Measurements from ENCODE around the gene STAT4. TPM values are rescaled to one million over a fixed set of nuclear protein-coding genes. Genes with fewer than 3 reads are reported as not detected.

STAT4 gene
- total RNA-seq, 1 experiment from 2014 or later, result 0.71 TPM

DNA sequence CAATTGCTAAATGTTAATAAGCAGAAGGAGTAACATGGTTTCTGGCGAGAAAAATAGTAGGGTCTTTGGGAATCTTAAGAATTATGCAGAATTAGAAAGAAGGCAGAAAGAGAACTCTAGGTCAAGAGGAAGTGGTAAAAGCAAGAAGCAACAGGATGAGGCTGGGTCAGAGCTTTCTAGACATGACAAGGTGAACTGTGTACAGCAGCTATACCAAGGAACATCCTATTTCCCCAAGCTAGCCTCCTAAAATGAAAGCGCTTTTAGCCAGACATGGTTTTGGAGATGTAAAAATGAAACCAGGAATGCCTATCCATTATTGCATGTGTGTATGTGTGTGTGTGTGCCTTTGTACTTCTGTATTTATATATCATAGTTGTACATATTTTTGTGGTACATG, 94.6 kb downstream of the STAT4 start:
- TF ChIP-seq EZH2 (IDR thresholded peaks at IDR 0.05; ENCODE audit: borderline replicate concordance, low read depth, low read length, poor library complexity, severe bottlenecking), result no peak
- TF ChIP-seq, protein P1, sequence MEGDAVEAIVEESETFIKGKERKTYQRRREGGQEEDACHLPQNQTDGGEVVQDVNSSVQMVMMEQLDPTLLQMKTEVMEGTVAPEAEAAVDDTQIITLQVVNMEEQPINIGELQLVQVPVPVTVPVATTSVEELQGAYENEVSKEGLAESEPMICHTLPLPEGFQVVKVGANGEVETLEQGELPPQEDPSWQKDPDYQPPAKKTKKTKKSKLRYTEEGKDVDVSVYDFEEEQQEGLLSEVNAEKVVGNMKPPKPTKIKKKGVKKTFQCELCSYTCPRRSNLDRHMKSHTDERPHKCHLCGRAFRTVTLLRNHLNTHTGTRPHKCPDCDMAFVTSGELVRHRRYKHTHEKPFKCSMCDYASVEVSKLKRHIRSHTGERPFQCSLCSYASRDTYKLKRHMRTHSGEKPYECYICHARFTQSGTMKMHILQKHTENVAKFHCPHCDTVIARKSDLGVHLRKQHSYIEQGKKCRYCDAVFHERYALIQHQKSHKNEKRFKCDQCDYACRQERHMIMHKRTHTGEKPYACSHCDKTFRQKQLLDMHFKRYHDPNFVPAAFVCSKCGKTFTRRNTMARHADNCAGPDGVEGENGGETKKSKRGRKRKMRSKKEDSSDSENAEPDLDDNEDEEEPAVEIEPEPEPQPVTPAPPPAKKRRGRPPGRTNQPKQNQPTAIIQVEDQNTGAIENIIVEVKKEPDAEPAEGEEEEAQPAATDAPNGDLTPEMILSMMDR (conservative IDR thresholded peaks at IDR 0.05; ENCODE audit: low read depth, low read length), result no peak
- no peaks in the 10 kb centered on the region for H3K27me3 ChIP-seq (replicated peaks; ENCODE audit: insufficient read depth, low read depth, low read length, poor library complexity)
- ChIA-PET POLR2A (ENCODE audit: low non-redundant PET) (no interaction called here), CTCF (no interaction called here)
- intact Hi-C loops (cut with micrococcal nuclease; ENCODE audit: unreplicated experiment), result no loop called here
- no peaks in the 10 kb centered on the region for H3K9me3 ChIP-seq (ENCODE audit: low read depth, low read length, poor library complexity, severe bottlenecking)
- H3K4me1 ChIP-seq (ENCODE audit: insufficient read depth, low read length, poor library complexity, severe bottlenecking), result peaks cover 14% of the 10 kb centered on the region
- H3K27ac ChIP-seq (ENCODE audit: low read depth, low read length, poor library complexity, severe bottlenecking), result no peak overlapping the region
- BruUV-seq (replicated peaks), result no TSS peak
- no peaks in the 10 kb centered on the region for H3K36me3 ChIP-seq (ENCODE audit: insufficient read depth, low read length, poor library complexity, severe bottlenecking)
- H3K4me3 ChIP-seq (ENCODE audit: low read depth, low read length, poor library complexity, severe bottlenecking), result no peak overlapping the region
- DNase-seq (ENCODE audit: low spot score), result no peak

DNA sequence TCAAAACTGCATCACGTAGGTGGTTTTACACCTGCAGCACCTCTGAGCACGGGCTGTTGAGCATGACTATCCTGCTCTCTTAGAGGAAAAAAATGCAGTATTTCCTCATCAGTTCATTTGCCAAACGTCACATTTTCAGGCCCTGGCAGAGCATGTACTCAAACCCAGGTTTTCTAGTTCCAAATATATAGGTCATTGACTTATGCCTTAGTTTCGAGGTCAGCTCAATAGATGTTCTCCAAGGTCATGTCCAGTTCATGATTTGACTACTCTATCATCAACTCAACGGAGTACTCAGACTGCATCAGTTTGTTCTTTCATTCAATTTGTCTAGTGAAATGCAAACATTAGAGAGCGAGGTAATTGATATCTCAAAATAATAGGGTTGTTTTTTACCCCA, 97.5 kb downstream of the STAT4 start:
- H3K9me3 ChIP-seq (ENCODE audit: low read depth, low read length, poor library complexity, severe bottlenecking), result no peaks in the 10 kb centered on the region
- no peaks in the 10 kb centered on the region for H3K27me3 ChIP-seq (replicated peaks; ENCODE audit: insufficient read depth, low read depth, low read length, poor library complexity)
- BruUV-seq (replicated peaks), result no TSS peak
- H3K4me1 ChIP-seq (ENCODE audit: insufficient read depth, low read length, poor library complexity, severe bottlenecking), result peaks cover 14% of the 10 kb centered on the region
- no peak for DNase-seq (ENCODE audit: low spot score)
- H3K36me3 ChIP-seq (ENCODE audit: insufficient read depth, low read length, poor library complexity, severe bottlenecking), result no peaks in the 10 kb centered on the region
- H3K27ac ChIP-seq (ENCODE audit: low read depth, low read length, poor library complexity, severe bottlenecking), result no peak overlapping the region
- intact Hi-C loops (cut with micrococcal nuclease; ENCODE audit: unreplicated experiment), result loop anchor here (5.0 kb wide), 1 partner anchor 469 kb away; no protein-coding TSS in a partner anchor
- no peak overlapping the region for H3K4me3 ChIP-seq (ENCODE audit: low read depth, low read length, poor library complexity, severe bottlenecking)
- CTCF ChIA-PET, result interaction anchor here (0.6 to 3.7 kb wide), 3 partner anchors 58 to 468 kb away, joined by 4 to 45 read pairs (median 11); no protein-coding TSS in a partner anchor
- no peak for TF ChIP-seq EZH2 (IDR thresholded peaks at IDR 0.05; ENCODE audit: borderline replicate concordance, low read depth, low read length, poor library complexity, severe bottlenecking)
- TF ChIP-seq, protein P1 (conservative IDR thresholded peaks at IDR 0.05; ENCODE audit: low read depth, low read length), result no peak
- POLR2A ChIA-PET (ENCODE audit: low non-redundant PET), result no interaction called here

DNA sequence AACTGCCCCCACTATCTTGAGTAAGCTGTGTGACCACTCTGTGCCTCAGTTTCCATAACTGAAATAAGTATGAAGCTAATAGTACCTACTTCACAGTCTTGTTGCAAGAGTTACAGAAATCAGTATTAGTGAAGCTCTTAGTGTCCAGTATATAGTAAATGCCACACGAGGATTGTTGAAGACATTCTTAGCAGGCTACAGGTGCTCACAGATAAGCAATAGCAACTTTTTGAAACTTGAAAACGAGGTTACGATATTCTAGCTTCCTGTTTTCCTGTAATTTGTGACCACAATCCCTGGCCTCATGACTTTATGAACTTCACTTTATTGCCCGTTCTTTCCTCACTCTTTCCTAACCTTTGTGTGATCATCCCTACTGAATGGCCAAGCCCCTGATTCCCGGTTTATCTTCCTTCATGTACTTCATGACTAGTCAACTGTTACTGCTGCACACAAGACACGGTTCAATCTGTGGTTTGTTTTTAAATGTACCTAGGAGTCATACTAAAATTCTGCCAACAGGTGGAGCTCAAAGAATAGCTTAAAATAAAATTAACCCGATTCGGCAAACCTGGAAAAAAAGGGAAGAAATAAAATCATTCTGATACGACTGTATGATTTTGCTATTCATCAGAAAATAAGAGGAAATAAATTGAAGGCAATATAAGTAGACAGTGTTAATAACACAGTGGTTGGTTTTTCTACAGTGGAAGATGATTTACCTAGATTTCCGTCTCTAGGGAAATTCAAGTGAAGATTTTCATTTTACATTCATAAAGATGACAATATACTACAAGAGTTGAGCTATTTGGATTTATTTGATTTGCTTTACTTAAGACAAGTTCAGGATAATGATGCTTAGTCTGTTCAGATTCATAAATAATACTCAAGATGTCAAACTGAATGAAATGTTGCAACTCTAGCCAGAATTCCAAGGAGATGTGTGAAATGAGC, 98.7 kb downstream of the STAT4 start:
- no peaks in the 10 kb centered on the region for H3K27me3 ChIP-seq (replicated peaks; ENCODE audit: insufficient read depth, low read depth, low read length, poor library complexity)
- no peaks in the 10 kb centered on the region for H3K9me3 ChIP-seq (ENCODE audit: low read depth, low read length, poor library complexity, severe bottlenecking)
- ChIA-PET CTCF (interaction anchor here (0.7 to 3.7 kb wide), 6 partner anchors 10 to 503 kb away, joined by 3 to 45 read pairs (median 7); no protein-coding TSS in a partner anchor), POLR2A (ENCODE audit: low non-redundant PET) (no interaction called here)
- no peaks in the 10 kb centered on the region for H3K36me3 ChIP-seq (ENCODE audit: insufficient read depth, low read length, poor library complexity, severe bottlenecking)
- intact Hi-C loops (cut with micrococcal nuclease; ENCODE audit: unreplicated experiment), result loop anchor here (1.0 to 5.0 kb wide), 2 partner anchors 103 to 470 kb away; no protein-coding TSS in a partner anchor
- TF ChIP-seq, protein P1 (conservative IDR thresholded peaks at IDR 0.05; ENCODE audit: low read depth, low read length), result peak; percentile 74
- TF ChIP-seq EZH2 (IDR thresholded peaks at IDR 0.05; ENCODE audit: borderline replicate concordance, low read depth, low read length, poor library complexity, severe bottlenecking), result no peak
- H3K4me1 ChIP-seq (ENCODE audit: insufficient read depth, low read length, poor library complexity, severe bottlenecking), result peaks cover 14% of the 10 kb centered on the region
- H3K4me3 ChIP-seq (ENCODE audit: low read depth, low read length, poor library complexity, severe bottlenecking), result no peak overlapping the region
- no peak overlapping the region for H3K27ac ChIP-seq (ENCODE audit: low read depth, low read length, poor library complexity, severe bottlenecking)
- BruUV-seq (replicated peaks), result no TSS peak
- DNase-seq (ENCODE audit: low spot score), result peak; percentile 71

Measured in A673 (cell line).